GM21381 (cell line): ENCODE data around the gene EIF3C.
"Not testable (repeated sequence)": the region's sequence is repeated elsewhere in the genome, so short reads cannot be mapped to it uniquely, and the experiment has no call there.

Source experiments
- ATAC-seq: cut with Tn5 transposase; IDR thresholded peaks from one replicate; pipeline ENCODE4 v1.9.1; 2021; ENCODE audit warnings: mild to moderate bottlenecking, moderate library complexity; ENCODE audit not compliant: unreplicated experiment

EIF3C gene

GRCh38 chr16:28711220-28712083 lies at the start of gene EIF3C:
Gene EIF3C (plus strand): TSS chr16:28711464. CDS start chr16:28711687, 223 bp downstream.
- ATAC-seq = peak; percentile 98

GRCh38 chr16:28666264-28666663 lies 45.0 kb upstream of the EIF3C start:
- not testable (repeated sequence) for ATAC-seq

GRCh38 chr16:28667480-28667879 lies 43.8 kb upstream of the EIF3C start:
- ATAC-seq = not testable (repeated sequence)

GRCh38 chr16:28668199-28668598 lies 43.1 kb upstream of the EIF3C start:
- ATAC-seq = not testable (repeated sequence)

- peak; percentile 80 for ATAC-seq
These were observed 22.8 kb upstream of the EIF3C start for GRCh38 chr16:28688327-28688952.

GRCh38 chr16:28689425-28689824 lies 21.8 kb upstream of the EIF3C start:
- not testable (repeated sequence) for ATAC-seq

GRCh38 chr16:28691722-28692121 lies 19.5 kb upstream of the EIF3C start:
- ATAC-seq = not testable (repeated sequence)

- ATAC-seq = not testable (repeated sequence)
These were observed 17.9 kb upstream of the EIF3C start for GRCh38 chr16:28693257-28693950.

- not testable (repeated sequence) for ATAC-seq
These were observed 11.5 kb upstream of the EIF3C start for GRCh38 chr16:28699792-28700191.

GRCh38 chr16:28700349-28700748 lies 10.9 kb upstream of the EIF3C start:
- not testable (repeated sequence) for ATAC-seq

- not testable (repeated sequence) for ATAC-seq
These were observed 9.9 kb upstream of the EIF3C start for GRCh38 chr16:28701384-28701783.

GRCh38 chr16:28704246-28704645 lies 7.0 kb upstream of the EIF3C start:
- ATAC-seq = not testable (repeated sequence)

- ATAC-seq = not testable (repeated sequence)
These were observed 11.8 kb downstream of the EIF3C start for GRCh38 chr16:28722852-28723650.

- ATAC-seq = not testable (repeated sequence)
These were observed 20.0 kb downstream of the EIF3C start for GRCh38 chr16:28731253-28731652.

- not testable (repeated sequence) for ATAC-seq
These were observed 21.3 kb downstream of the EIF3C start for GRCh38 chr16:28732455-28733124.

- not testable (repeated sequence) for ATAC-seq
These were observed 28.5 kb downstream of the EIF3C start for GRCh38 chr16:28739787-28740186.

- not testable (repeated sequence) for ATAC-seq
These were observed 29.4 kb downstream of the EIF3C start for GRCh38 chr16:28740631-28741030.

- ATAC-seq = not testable (repeated sequence)
These were observed 30.0 kb downstream of the EIF3C start for GRCh38 chr16:28741295-28741694.

- not testable (repeated sequence) for ATAC-seq
These were observed 35.5 kb downstream of the EIF3C start for GRCh38 chr16:28746618-28747350.
